Measurements from ENCODE around the gene KNDC1.

GRCh38 chr10:133252223-133252552 lies 92.2 kb downstream of the KNDC1 start:
- TF ChIP-seq CREB1 (CRISPR knock-in tag; IDR thresholded peaks at IDR 0.05; ENCODE audit: low read depth) (no peak), REST (IDR thresholded peaks at IDR 0.05; ENCODE audit: unreplicated experiment) (no peak), EZH2 (IDR thresholded peaks at IDR 0.05; ENCODE audit: low read depth, unreplicated experiment) (no peak)

All from GM23338 (cell line).